ENCODE measurements around the gene EIF1.
"Not testable (repeated sequence)": the region's sequence is repeated elsewhere in the genome, so short reads cannot be mapped to it uniquely, and the experiment has no call there.

EIF1 gene

GRCh38 chr17:41678411-41678906 lies 10.2 kb upstream of the EIF1 start:
- no peak for DNase-seq (ENCODE audit: low read depth in 1 of 2, low spot score in 1 of 2)

- DNase-seq (ENCODE audit: low read depth in 1 of 2, low spot score in 1 of 2) = peak in 1 of 2 donors; percentile 65
These were observed 9.6 kb upstream of the EIF1 start for GRCh38 chr17:41678907-41679739.

- DNase-seq (ENCODE audit: low read depth in 1 of 2, low spot score in 1 of 2) = no peak
These were observed 8.8 kb upstream of the EIF1 start for GRCh38 chr17:41679740-41680425.

GRCh38 chr17:41680426-41681040 lies 8.2 kb upstream of the EIF1 start:
- DNase-seq (ENCODE audit: low read depth in 1 of 2, low spot score in 1 of 2) = no peak

- no peak for DNase-seq (ENCODE audit: low read depth in 1 of 2, low spot score in 1 of 2)
These were observed 6.9 kb upstream of the EIF1 start for GRCh38 chr17:41681776-41682175.

GRCh38 chr17:41682631-41683030 lies 6.1 kb upstream of the EIF1 start:
- DNase-seq (ENCODE audit: low read depth in 1 of 2, low spot score in 1 of 2) = no peak

- no peak for DNase-seq (ENCODE audit: low read depth in 1 of 2, low spot score in 1 of 2)
These were observed 5.2 kb upstream of the EIF1 start for GRCh38 chr17:41683441-41684007.

- DNase-seq (ENCODE audit: low read depth in 1 of 2, low spot score in 1 of 2) = no peak
These were observed 4.7 kb upstream of the EIF1 start for GRCh38 chr17:41684035-41684434.

- not testable (repeated sequence) for DNase-seq (ENCODE audit: low read depth in 1 of 2, low spot score in 1 of 2)
These were observed 2.9 kb upstream of the EIF1 start for GRCh38 chr17:41685753-41686152.

GRCh38 chr17:41686281-41686680 lies 2.4 kb upstream of the EIF1 start:
- DNase-seq (ENCODE audit: low read depth in 1 of 2, low spot score in 1 of 2) = no peak

GRCh38 chr17:41687828-41688640 lies 651 bp upstream of the EIF1 start:
- DNase-seq (ENCODE audit: low read depth in 1 of 2, low spot score in 1 of 2) = peak in 1 of 2 donors; percentile 42

- DNase-seq (ENCODE audit: low read depth in 1 of 2, low spot score in 1 of 2) = peak; percentile 32 to 63
These were observed 1.0 kb downstream of the EIF1 start for GRCh38 chr17:41689497-41690299.

GRCh38 chr17:41690497-41690896 lies 1.8 kb downstream of the EIF1 start:
- no peak for DNase-seq (ENCODE audit: low read depth in 1 of 2, low spot score in 1 of 2)

GRCh38 chr17:41691031-41691777 lies 2.5 kb downstream of the EIF1 start:
- DNase-seq (ENCODE audit: low read depth in 1 of 2, low spot score in 1 of 2) = no peak

- DNase-seq (ENCODE audit: low read depth in 1 of 2, low spot score in 1 of 2) = no peak
These were observed 4.2 kb downstream of the EIF1 start for GRCh38 chr17:41692722-41693521.

GRCh38 chr17:41695134-41695661 lies 6.5 kb downstream of the EIF1 start:
- DNase-seq (ENCODE audit: low read depth in 1 of 2, low spot score in 1 of 2) = no peak

- DNase-seq (ENCODE audit: low read depth in 1 of 2, low spot score in 1 of 2) = peak; percentile 42 to 75
These were observed 7.5 kb downstream of the EIF1 start for GRCh38 chr17:41695954-41696757.

Data from activated CD4-positive, alpha-beta T cell treated with anti-CD3 and anti-CD28 coated beads, Interleukin-2, amount 50 U/mL, for 24 hours (primary cell).